ENCODE results near the gene TGIF2. TPM values are rescaled to one million over a fixed set of nuclear protein-coding genes. Genes with fewer than 3 reads are reported as not detected.

The TGIF2 gene
- total and polyA plus RNA-seq, 2 of the 4 experiments (the other 2 are of a cell fraction), result 9.7 to 12.7 TPM

DNA sequence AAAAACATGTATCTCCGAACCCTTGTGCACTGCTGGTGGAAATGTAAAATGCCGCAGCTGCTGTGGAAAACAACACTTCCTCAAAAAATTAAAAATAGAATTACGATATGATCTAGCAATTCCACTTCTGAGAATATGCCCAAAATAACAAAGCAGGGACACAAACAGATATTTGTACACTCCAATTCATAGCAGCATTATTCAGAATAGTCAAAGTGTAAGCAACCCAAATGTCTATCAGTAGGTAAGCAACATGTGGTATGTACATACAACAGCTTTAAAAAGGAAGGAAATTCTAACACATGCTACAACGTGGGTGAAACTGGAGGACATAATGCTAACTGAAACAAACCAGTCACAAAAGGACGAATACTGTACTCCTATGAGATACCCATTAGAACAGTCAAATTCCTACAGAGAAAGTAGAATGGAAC, 26.5 kb downstream of the TGIF2 start:
- H3K79me1 ChIP-seq (ENCODE audit: low read depth in 1 of 2, low read length in 2 of 2), result 0 out of 4 replicates have a peak, but pooled peaks cover 0 to 2% of the 10 kb centered on the region in 2 experiments
- H3K27ac ChIP-seq (ENCODE audit: insufficient read depth, low read length), result no peak overlapping the region
- H3K23ac ChIP-seq (ENCODE audit: low read depth, low read length), result no peak overlapping the region
- H2AFZ ChIP-seq (replicated peaks; ENCODE audit: low read length, poor library complexity), result no peak overlapping the region
- in situ Hi-C loops (cut with MboI; ENCODE audit: low sequenced_read_pairs), result no loop called here
- no peak overlapping the region for H3K4ac ChIP-seq (ENCODE audit: low read depth, low read length)
- dilution Hi-C loops (cut with HindIII; ENCODE audit: low sequenced_read_pairs, unreplicated experiment), result no loop called here
- H3K9ac ChIP-seq (ENCODE audit: low read depth, low read length), result no peak overlapping the region
- H3K4me1 ChIP-seq (ENCODE audit: control insufficient read depth, insufficient read depth, low read length), result peaks cover 6% of the 10 kb centered on the region; the same call in 1 of the 2 replicates
- H2BK15ac ChIP-seq (ENCODE audit: low read depth, low read length), result no peak overlapping the region
- H3K4me2 ChIP-seq (ENCODE audit: low read depth, low read length), result no peak overlapping the region
- no peaks in the 10 kb centered on the region for H4K20me1 ChIP-seq (ENCODE audit: insufficient read depth, low read length)
- H2AK9ac ChIP-seq (replicated peaks; ENCODE audit: low read depth, low read length, poor library complexity), result no peak overlapping the region
- no peak overlapping the region for H2BK120ac ChIP-seq (ENCODE audit: low read depth, low read length)
- H3K18ac ChIP-seq (ENCODE audit: low read depth, low read length), result no peak overlapping the region
- CTCF ChIA-PET, result no interaction called here
- no peak for TF ChIP-seq BHLHE40 (IDR thresholded peaks at IDR 0.05; ENCODE audit: low read depth, low read length)
- no peak for TF ChIP-seq SMC3 (IDR thresholded peaks at IDR 0.05; ENCODE audit: low read depth, low read length)
- TF ChIP-seq MAZ (IDR thresholded peaks at IDR 0.05; ENCODE audit: borderline replicate concordance, low read depth, low read length), result no peak
- TF ChIP-seq USF2 (IDR thresholded peaks at IDR 0.05; ENCODE audit: low read depth, low read length), result no peak
- TF ChIP-seq RFX5 (IDR thresholded peaks at IDR 0.05; ENCODE audit: low read depth, low read length), result no peak
- TF ChIP-seq CEBPB (IDR thresholded peaks at IDR 0.05; ENCODE audit: low read depth, low read length), result no peak
- no peak for TF ChIP-seq ELK1 (IDR thresholded peaks at IDR 0.05; ENCODE audit: borderline replicate concordance, low read depth, low read length)
- TF ChIP-seq MAFK (IDR thresholded peaks at IDR 0.05; ENCODE audit: low read depth, low read length), result no peak
- no peak for TF ChIP-seq MXI1 (IDR thresholded peaks at IDR 0.05; ENCODE audit: borderline replicate concordance, low read depth, low read length)
- TF ChIP-seq RCOR1 (IDR thresholded peaks at IDR 0.05; ENCODE audit: insufficient replicate concordance, low read length), result no peak
- TF ChIP-seq, protein P1, sequence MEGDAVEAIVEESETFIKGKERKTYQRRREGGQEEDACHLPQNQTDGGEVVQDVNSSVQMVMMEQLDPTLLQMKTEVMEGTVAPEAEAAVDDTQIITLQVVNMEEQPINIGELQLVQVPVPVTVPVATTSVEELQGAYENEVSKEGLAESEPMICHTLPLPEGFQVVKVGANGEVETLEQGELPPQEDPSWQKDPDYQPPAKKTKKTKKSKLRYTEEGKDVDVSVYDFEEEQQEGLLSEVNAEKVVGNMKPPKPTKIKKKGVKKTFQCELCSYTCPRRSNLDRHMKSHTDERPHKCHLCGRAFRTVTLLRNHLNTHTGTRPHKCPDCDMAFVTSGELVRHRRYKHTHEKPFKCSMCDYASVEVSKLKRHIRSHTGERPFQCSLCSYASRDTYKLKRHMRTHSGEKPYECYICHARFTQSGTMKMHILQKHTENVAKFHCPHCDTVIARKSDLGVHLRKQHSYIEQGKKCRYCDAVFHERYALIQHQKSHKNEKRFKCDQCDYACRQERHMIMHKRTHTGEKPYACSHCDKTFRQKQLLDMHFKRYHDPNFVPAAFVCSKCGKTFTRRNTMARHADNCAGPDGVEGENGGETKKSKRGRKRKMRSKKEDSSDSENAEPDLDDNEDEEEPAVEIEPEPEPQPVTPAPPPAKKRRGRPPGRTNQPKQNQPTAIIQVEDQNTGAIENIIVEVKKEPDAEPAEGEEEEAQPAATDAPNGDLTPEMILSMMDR (conservative IDR thresholded peaks at IDR 0.05; ENCODE audit: low read depth, low read length), result no peak
- no peak for TF ChIP-seq NFE2L2 (IDR thresholded peaks at IDR 0.05; ENCODE audit: low read depth, low read length)
- TF ChIP-seq CHD1 (IDR thresholded peaks at IDR 0.05; ENCODE audit: low read depth, low read length), result no peak
- TF ChIP-seq POLR2A (IDR thresholded peaks at IDR 0.05; ENCODE audit: low read depth, low read length), result no peak
- no peak for TF ChIP-seq RAD21 (IDR thresholded peaks at IDR 0.05; ENCODE audit: low read length)
- no peak for TF ChIP-seq FOS (IDR thresholded peaks at IDR 0.05; ENCODE audit: low read depth, low read length)
- no peak overlapping the region for H3K14ac ChIP-seq (replicated peaks; ENCODE audit: low read depth, low read length)
- no peak overlapping the region for H2BK20ac ChIP-seq (ENCODE audit: low read depth, low read length)
- no peak overlapping the region for H4K5ac ChIP-seq (ENCODE audit: low read depth, low read length)
- H3K9me3 ChIP-seq (ENCODE audit: control insufficient read depth, insufficient read depth, low read length), result no peaks in the 10 kb centered on the region
- H3K36me3 ChIP-seq (ENCODE audit: control insufficient read depth, insufficient read depth, low read length), result no peaks in the 10 kb centered on the region
- BruUV-seq (replicated peaks), result no TSS peak
- WGBS, 2 experiments (ENCODE audit: extremely low coverage in 2 of 2, insufficient read length in 1 of 2), result no CpG with 5 or more reads among the region's 5 CpGs
- H3K56ac ChIP-seq (ENCODE audit: extremely low read depth, insufficient read depth, low read length), result no peak overlapping the region
- no peak overlapping the region for H2AK5ac ChIP-seq (ENCODE audit: low read depth, low read length)
- H2BK5ac ChIP-seq (ENCODE audit: low read depth, low read length, poor library complexity, severe bottlenecking), result no peak overlapping the region
- POLR2A ChIA-PET (ENCODE audit: unreplicated experiment), result no interaction called here
- peaks cover 2% of the 10 kb centered on the region; the same call in 1 of the 2 replicates for H3K9me1 ChIP-seq (ENCODE audit: insufficient read depth, low read length)
- no peak overlapping the region for H3K4me3 ChIP-seq (ENCODE audit: insufficient read depth, low read depth, low read length)
- DNase-seq, result no peak
- H4K8ac ChIP-seq (ENCODE audit: low read depth in 2 of 2, low read length in 2 of 2), result no peak overlapping the region
- ATAC-seq (ENCODE audit: low read depth), result no peak
- H3K27me3 ChIP-seq (ENCODE audit: control insufficient read depth, insufficient read depth, low read length), result no peaks in the 10 kb centered on the region
- intact Hi-C loops (cut with micrococcal nuclease), result no loop called here
- no peak overlapping the region for H4K91ac ChIP-seq (ENCODE audit: insufficient read depth, low read depth, low read length)

All from IMR-90 (cell line).